GM12874 (cell line): ENCODE results near the gene CAMKMT.

Experiments used
- CTCF ChIP-seq: IDR thresholded peaks from 2 replicates; pipeline ENCODE4 v1.5.1; 2011; ENCODE audit warnings: low read depth, mild to moderate bottlenecking, control low read depth, low read length, moderate library complexity; ENCODE audit not compliant: insufficient read depth

Gene CAMKMT

GRCh38 chr2:44605511-44605910 is 243.8 kb downstream of the CAMKMT start:
- no peak for TF ChIP-seq CTCF

DNA sequence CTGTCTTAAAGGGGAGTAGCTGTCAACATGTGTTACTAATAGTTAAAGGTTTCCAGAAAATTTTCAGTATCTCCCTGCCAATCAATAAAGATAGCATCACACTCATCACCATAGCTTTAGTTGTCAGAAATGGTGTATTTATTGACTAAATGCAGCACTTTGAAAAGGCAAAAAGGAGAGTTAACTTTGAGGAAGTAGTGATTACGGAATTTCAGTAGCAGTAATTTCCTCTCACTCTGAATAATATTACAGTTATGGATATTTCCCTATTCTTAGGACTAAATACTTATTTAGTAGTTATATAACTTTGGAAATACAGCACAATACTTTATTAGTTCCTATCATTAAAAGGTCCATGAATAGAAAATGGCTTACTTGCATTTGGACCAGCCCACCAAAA is 250.5 kb downstream of the CAMKMT start:
- TF ChIP-seq CTCF, result no peak

GRCh38 chr2:44614940-44615339 is 253.2 kb downstream of the CAMKMT start:
- TF ChIP-seq CTCF, result no peak

- no peak for TF ChIP-seq CTCF
Observed at GRCh38 chr2:44615950-44616518, 254.3 kb downstream of the CAMKMT start.

DNA sequence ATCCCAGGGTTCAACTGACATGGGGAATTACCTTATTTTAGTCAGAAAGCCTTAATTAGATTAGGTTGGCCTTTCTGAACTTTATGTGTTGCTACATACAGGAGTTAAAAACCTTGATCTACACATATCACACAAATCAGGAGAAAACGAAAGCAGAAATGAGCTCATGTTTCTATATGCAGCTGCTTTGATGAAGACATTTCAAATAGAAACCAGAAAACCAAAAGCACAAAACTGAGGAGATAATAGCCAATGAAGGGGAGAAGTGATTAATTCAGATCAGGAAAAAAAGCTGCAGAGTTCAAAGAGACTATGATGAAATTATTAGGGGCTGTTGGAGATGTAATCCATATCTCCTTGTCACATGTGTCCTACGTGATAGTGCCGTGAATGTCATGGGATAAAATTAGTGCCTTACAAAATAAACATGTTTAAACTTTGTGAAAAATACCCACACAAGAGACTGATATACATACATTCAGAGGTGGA is 255.0 kb downstream of the CAMKMT start:
- TF ChIP-seq CTCF, result no peak

DNA sequence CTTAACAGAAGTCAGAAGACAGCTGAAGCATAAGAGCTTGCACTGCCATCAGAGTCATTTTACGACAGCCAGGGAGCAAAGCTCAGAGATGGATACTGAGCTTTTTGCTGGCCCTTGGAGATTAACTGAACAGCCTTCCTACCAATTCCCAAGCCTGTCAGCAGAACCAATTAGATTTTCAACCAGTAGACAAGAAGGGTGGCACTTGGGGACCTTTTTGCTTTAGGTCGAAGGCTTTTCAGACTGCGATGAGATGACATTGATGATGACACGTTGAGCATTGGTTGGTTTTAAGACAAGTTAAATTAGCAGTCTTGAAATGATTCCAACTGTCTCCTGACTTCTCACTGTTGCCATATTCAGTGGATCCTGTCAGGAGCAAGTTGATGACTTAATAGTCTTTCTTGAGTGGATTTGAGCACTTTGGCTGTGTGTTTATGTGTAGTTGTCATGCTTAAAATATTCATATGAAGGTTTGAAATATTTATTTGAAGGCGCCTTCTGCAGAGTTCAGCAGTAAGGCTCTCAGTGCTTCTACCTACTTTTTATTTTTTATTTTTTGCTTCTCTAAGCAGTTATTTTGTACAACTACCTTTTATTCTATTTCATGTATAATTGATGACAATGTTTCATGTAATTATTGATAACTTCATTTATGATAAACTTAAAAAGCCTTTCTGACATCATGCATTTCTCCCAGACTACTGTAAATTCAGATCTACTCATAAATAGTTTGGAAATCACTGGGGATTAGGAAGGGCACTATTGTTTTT is 256.7 kb downstream of the CAMKMT start:
- TF ChIP-seq CTCF, result no peak

DNA sequence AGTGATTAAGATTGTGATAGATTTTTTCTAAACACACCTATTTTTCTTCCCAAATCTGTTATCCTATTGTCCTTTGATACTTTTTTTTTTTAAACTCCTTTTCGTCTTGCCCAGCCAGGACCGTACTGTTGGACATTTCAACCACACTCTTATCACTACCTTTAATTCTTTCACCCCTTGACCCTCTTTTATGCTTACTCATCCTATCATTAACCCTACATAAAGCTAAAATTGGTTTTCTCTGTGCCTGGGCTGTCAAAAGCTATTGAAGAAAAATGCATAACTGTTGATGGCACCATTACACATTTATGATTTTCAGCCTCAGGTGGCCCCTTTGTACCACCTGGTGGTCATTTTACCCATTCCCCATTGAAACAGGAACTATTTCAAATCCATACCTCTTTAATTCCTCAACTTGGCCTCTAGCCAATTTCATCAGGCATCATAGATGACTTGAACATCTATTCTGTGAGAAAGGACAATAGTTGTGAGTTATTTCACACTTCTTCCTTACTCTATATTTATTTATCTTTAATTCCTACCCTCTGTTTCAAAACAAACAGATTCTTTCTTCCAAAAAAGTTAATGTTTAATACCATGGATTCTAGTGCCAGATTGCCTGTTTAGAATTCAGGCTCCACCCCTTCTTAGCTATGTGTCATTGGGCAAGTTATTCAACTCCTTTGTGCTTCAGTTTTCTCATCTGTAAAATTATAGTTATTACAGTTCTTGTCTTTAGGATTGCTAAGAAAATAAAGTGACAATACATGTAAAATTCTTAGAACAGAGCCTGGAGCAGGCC is 258.6 kb downstream of the CAMKMT start:
- no peak for TF ChIP-seq CTCF
